ENCODE measurements around the gene PCCA. TPM values are rescaled to one million over a fixed set of nuclear protein-coding genes. Genes with fewer than 3 reads are reported as not detected.

PCCA gene
- total and polyA plus RNA-seq, 2 of the 13 experiments (the other 11 are each of a cell fraction or from before 2014, with no cell fraction given), result 15.0 to 32.2 TPM

- no TSS peak for BruUV-seq (replicated peaks)
- in situ Hi-C loops (cut with HindIII; ENCODE audit: extremely low pct_ligation_motif_present, low pct_unique_long_range_greater_than_20kb), result loop anchor here (10.0 kb wide), 1 partner anchor 598 kb away; no protein-coding TSS in a partner anchor
Measured at GRCh38 chr13:100513171-100513570, 424.3 kb downstream of the PCCA start.

More at GRCh38 chr13:100513171-100513570, 424.3 kb downstream of the PCCA start:
- H4K20me1 ChIP-seq (ENCODE audit: insufficient read depth, low read length), result no peaks in the 10 kb centered on the region
- H3K9me3 ChIP-seq (ENCODE audit: low read length), result no peaks in the 10 kb centered on the region
- TF ChIP-seq GLI4 (CRISPR knock-in tag; IDR thresholded peaks at IDR 0.05; ENCODE audit: borderline replicate concordance) (no peak), MAFG (CRISPR knock-in tag; IDR thresholded peaks at IDR 0.05) (no peak), TFDP2 (CRISPR knock-in tag; IDR thresholded peaks at IDR 0.05) (no peak), JUN (CRISPR knock-in tag; IDR thresholded peaks at IDR 0.05) (no peak), JUNB (CRISPR knock-in tag; IDR thresholded peaks at IDR 0.05; ENCODE audit: borderline replicate concordance) (no peak), NCOA5 (CRISPR knock-in tag; IDR thresholded peaks at IDR 0.05) (no peak), MAZ (IDR thresholded peaks at IDR 0.05; ENCODE audit: borderline replicate concordance, low read depth, low read length) (no peak), MAZ (CRISPR knock-in tag; IDR thresholded peaks at IDR 0.05; ENCODE audit: low read depth) (no peak), ZNF501 (CRISPR knock-in tag; IDR thresholded peaks at IDR 0.05) (no peak), SMC3 (IDR thresholded peaks at IDR 0.05; ENCODE audit: low read length) (no peak), ZNF282 (IDR thresholded peaks at IDR 0.05; ENCODE audit: partially characterized antibody) (no peak), ETV6 (CRISPR knock-in tag; conservative IDR thresholded peaks at IDR 0.05) (no peak), ZNF570 (CRISPR knock-in tag; IDR thresholded peaks at IDR 0.05; ENCODE audit: borderline replicate concordance) (no peak), SIX4 (CRISPR knock-in tag; IDR thresholded peaks at IDR 0.05) (no peak)
- 90% methylated on average over 3 of the region's 3 CpGs for WGBS (ENCODE audit: low lambda C conversion rate)
- no peak for ATAC-seq
- H3K4me2 ChIP-seq (ENCODE audit: low read depth, low read length), result no peak overlapping the region
- no peaks in the 10 kb centered on the region for H3K79me2 ChIP-seq (ENCODE audit: insufficient read depth, low read length)
- 0 out of 5 replicates have a peak, but pooled peaks cover 0 to 4% of the 10 kb centered on the region in 2 experiments for H3K36me3 ChIP-seq (replicated peaks in 1 of 2; ENCODE audit: control insufficient read depth in 1 of 2, insufficient read depth in 2 of 2, low read length in 2 of 2)
- H3K4me1 ChIP-seq (ENCODE audit: insufficient read depth, low read length), result peaks cover 24% of the 10 kb centered on the region
- H2AFZ ChIP-seq (ENCODE audit: low read length), result no peak overlapping the region
- intact Hi-C loops (cut with micrococcal nuclease; ENCODE audit: unreplicated experiment), result loop anchor here (10.0 kb wide), 1 partner anchor 528 kb away; the partner anchor contains the start of gene ZIC2
- no peak overlapping the region for H3K9ac ChIP-seq (ENCODE audit: insufficient read depth, low read depth, low read length)
- ChIA-PET CTCF (ENCODE audit: low intra/inter-chr PET ratio, low total read pairs) (no interaction called here), POLR2A (no interaction called here)
- FAIRE-seq, result no peak
- H3K27me3 ChIP-seq (ENCODE audit: control insufficient read depth in 1 of 2, insufficient read depth in 2 of 2, low read length in 2 of 2), result no peaks in the 10 kb centered on the region
- no peak overlapping the region for H3K4me3 ChIP-seq (replicated peaks in 1 of 3; ENCODE audit: insufficient read depth in 1 of 3, low read depth in 2 of 3, low read length in 3 of 3)
- H3K27ac ChIP-seq (ENCODE audit: extremely low read length, insufficient read depth, low read length), result no peak overlapping the region
- no peak for DNase-seq (ENCODE audit: low spot score)
